ENCODE results near the gene SPSB1.
A peak's percentile ranks its signal among the peaks of the same experiment; 100 is the strongest.
"Not testable (repeated sequence)": the region's sequence is repeated elsewhere in the genome, so short reads cannot be mapped to it uniquely, and the experiment has no call there.

SPSB1 gene

DNA sequence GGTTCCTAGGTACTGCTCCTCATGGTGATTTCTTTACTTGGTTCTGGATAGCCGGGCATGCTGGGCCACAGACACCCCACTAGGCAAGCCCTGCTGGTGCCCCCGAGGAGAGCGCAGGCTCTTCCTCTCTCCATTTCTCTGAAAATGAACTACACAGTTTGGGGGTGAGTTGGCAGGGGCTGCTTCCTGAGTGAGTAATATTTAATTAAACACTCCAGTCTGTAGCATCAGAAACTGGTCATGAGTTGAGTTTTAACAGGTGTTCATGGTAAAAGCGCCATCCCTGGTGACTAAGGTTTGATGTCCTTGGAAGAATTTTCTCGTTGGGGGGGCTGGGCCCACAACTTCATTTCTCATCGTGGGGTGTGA is 1.7 kb downstream of the SPSB1 start:
- DNase-seq (ENCODE audit: low spot score in 2 of 2) (no peak), ATAC-seq (ENCODE audit: low read depth) (no peak)
- Mint-ChIP-seq H3K27ac (no peak overlapping the region), H3K4me1 (peaks cover 4% of the 10 kb centered on the region), H3K36me3 (no peaks in the 10 kb centered on the region), H3K4me3 (no peak overlapping the region), H3K27me3 (no peaks in the 10 kb centered on the region), H3K9me3 (no peaks in the 10 kb centered on the region)

DNA sequence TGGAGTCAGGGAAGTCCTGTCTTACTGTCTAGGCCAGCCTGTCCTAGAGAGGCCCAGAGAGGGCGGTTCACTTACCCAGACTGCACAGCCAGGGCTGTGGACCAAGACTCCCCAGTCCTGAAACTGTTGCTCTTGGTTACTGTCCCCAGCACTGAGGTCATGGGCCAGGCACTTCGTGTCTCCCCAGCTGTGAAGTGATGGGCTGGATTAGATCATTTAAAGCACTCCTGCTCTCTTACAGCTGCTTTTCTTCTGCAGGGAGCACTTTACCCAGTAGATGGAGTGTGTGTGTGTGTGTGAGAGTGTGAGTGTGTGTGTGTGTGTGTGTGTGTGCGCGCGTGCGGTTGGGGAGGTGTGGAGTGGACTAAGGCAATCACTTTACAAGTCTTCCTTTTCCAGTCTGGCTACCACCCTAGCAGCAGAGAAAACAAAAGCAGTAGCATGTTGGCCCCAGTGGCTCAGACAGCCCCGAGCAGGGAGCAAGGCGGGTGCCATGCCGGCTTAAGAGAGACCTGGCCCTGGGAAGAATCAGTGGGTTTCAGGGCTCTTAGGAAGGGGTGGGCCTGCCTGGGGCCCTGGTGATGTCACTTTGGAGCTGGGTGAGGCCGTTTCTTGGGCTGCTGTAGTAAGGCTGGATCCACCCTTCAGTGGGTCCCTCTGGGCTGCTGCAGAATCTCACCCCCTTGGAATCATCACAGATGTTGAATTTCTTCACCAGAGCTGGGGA is 2.4 kb downstream of the SPSB1 start:
- Mint-ChIP-seq H3K4me1 (peaks cover 4% of the 10 kb centered on the region), H3K27me3 (no peaks in the 10 kb centered on the region), H3K4me3 (no peak overlapping the region), H3K27ac (no peak overlapping the region), H3K36me3 (no peaks in the 10 kb centered on the region), H3K9me3 (no peaks in the 10 kb centered on the region)
- ATAC-seq (ENCODE audit: low read depth) (no peak), DNase-seq (ENCODE audit: low spot score in 2 of 2) (no peak)

DNA sequence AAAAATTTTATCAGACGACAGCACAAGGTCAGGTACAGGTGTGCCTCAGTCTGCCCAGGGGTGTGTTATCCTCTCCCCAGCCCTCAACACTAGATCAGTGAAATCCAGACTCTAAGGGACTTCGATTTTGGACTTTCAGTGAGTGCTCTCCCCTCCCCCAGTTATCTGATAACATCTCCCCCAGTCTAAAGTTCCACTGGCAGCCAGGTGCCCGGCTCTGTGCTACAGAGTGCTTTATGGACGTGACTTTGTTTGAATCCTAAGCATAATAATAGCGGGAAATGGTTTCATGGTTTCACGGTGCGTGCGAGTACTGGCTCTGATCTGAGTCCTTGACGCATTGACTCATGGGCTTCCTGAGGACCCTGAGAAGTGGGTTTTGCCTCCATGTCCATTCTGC is 3.2 kb downstream of the SPSB1 start:
- ATAC-seq (ENCODE audit: low read depth) (no peak), DNase-seq (ENCODE audit: low spot score in 2 of 2) (no peak)
- Mint-ChIP-seq H3K4me3 (no peak overlapping the region), H3K36me3 (no peaks in the 10 kb centered on the region), H3K4me1 (peaks cover 10% of the 10 kb centered on the region), H3K27me3 (no peaks in the 10 kb centered on the region), H3K9me3 (no peaks in the 10 kb centered on the region), H3K27ac (no peak overlapping the region)

DNA sequence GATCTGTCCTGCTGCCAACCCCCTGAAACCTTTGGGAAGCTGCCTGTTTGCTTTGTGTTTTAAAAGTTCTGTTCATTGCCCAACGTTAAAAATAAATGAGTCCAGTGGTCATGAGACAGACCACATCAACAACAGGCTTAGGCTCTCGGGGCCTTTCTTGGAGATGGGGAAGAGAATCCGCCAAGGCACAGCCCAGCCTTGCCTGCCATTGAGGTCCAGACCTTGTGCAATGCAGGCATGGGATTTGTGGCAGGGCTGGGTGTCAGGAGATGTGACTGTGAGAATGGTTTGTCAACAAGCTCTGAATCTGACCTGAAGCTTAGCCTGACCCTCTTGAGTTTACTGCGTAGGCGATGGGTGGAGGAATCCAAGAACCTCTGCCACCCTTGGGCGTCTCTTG is 4.2 kb downstream of the SPSB1 start:
- no peaks in the 10 kb centered on the region for H3K36me3 Mint-ChIP-seq
- ATAC-seq (ENCODE audit: low read depth) (no peak), DNase-seq (ENCODE audit: low spot score in 2 of 2) (no peak)
- H3K27me3 Mint-ChIP-seq: no peaks in the 10 kb centered on the region
- no peaks in the 10 kb centered on the region for H3K9me3 Mint-ChIP-seq
- H3K4me3 Mint-ChIP-seq: no peak overlapping the region
- no peak overlapping the region for H3K27ac Mint-ChIP-seq
- peaks cover 11% of the 10 kb centered on the region for H3K4me1 Mint-ChIP-seq

DNA sequence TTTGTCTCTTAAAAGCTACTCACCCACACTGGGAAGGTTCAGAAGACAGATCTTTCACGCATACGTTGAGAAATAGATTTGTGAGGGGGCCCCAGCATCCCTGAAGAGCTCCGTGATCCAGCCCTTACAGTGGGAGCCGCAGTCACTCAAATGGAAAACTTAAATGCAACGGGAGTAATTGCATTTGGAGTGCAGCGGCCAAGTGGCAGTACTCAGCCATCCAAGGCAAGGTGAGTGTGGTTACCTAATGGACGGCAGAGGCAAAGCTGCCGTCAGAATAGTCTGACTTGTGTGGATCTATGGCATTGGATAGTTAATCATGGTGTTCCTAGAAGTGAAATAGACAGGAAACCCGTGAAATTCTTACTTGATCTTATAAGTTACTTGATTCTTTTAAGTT is 5.1 kb downstream of the SPSB1 start:
- no peaks in the 10 kb centered on the region for H3K9me3 Mint-ChIP-seq
- H3K27ac Mint-ChIP-seq: no peak overlapping the region
- H3K36me3 Mint-ChIP-seq: no peaks in the 10 kb centered on the region
- no peak for DNase-seq (ENCODE audit: low spot score in 2 of 2)
- H3K4me3 Mint-ChIP-seq: no peak overlapping the region
- no peaks in the 10 kb centered on the region for H3K27me3 Mint-ChIP-seq
- ATAC-seq (ENCODE audit: low read depth): no peak
- H3K4me1 Mint-ChIP-seq: peaks cover 18% of the 10 kb centered on the region

DNA sequence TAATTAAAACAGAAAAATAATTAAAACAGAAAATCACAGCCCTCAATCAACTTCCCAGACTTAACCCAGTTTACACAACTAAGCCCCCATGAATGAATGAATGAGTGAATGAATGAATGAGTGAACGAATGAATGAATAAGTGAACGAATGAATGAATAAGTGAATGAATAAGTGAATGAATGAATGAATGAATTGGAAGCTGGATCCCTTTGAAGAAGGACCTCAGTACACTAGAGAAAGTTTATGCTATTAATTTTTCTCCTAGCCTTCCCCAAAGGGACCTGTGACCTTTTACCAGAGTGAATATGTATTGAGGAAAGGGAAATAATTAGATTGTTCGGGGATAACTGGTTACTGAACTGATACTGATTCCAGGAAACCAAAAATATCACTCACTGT is 5.6 kb downstream of the SPSB1 start:
- Mint-ChIP-seq H3K27ac (no peak overlapping the region), H3K4me3 (no peak overlapping the region), H3K4me1 (peaks cover 22% of the 10 kb centered on the region), H3K9me3 (no peaks in the 10 kb centered on the region), H3K36me3 (no peaks in the 10 kb centered on the region), H3K27me3 (no peaks in the 10 kb centered on the region)
- ATAC-seq (ENCODE audit: low read depth) (no peak), DNase-seq (ENCODE audit: low spot score in 2 of 2) (no peak)

DNA sequence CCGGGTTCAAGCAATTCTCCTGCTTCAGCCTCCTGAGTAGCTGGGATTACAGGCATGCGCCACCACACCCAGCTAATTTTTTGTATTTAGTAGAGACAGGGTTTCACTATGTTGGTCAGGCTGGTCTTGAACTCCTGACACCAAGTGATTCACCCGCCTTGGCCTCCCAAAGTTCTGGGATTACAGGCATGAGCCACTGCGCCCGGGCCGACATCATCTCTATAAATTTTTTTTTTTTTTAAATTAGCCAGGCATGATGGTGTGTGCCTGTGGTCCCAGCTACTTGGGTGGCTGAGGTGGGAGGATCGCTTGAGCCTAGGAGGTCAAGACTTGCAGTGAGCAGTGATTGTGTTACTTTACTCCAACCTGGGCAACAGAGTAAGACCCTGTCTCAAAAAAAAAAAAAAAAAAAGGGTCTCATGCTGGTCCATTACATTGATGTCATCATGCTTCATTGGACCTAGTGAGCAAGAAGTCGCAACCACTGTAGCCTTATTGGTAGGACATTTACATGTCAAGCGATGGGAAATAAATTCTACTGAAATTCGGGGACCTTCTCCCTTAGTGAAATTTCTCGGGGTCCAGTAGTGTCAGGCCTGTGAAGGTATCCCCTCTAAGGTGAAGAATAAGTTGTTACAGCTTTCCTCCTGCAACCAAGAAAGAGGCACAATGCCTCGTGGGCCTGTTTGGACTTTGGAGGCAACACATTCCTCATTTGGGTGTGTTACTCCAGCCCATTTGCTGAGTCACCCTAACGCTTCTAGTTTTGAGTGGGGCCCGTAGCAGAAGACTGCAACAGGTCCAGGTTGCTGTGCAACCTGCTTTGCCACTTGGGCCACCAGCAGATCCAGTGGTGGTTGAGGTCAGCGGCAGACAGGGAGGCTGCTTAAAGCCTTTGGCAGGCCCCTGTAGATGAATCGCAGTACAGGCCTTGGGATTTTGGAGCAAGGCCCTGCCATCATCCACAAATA is 7.2 kb downstream of the SPSB1 start:
- DNase-seq (ENCODE audit: low spot score in 2 of 2); H3K9me3 Mint-ChIP-seq; H3K27me3 Mint-ChIP-seq; H3K4me3 Mint-ChIP-seq; H3K36me3 Mint-ChIP-seq; ATAC-seq (ENCODE audit: low read depth); H3K27ac Mint-ChIP-seq: not testable (repeated sequence)
- peaks cover 23% of the 10 kb centered on the region for H3K4me1 Mint-ChIP-seq

DNA sequence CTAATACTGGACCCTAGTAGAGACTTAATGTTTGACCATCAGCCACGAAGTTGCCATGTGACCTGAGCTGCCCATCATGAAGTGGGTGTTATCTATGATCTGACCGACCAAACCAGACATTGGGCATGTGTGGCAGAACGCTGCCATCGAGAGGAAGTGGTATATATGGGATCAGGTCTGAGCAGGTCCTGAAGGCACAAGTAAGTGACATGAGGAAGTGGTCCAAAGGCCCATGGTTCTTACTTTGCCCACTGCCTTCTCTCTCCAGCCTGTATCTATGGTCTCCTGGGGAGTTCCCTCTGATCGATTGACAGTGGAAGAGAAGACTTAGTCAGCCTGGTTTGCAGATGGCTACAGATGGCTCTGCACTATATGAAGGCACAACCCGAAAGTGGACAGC is 7.9 kb downstream of the SPSB1 start:
- ATAC-seq (ENCODE audit: low read depth) (no peak), DNase-seq (ENCODE audit: low spot score in 2 of 2) (no peak)
- H3K27ac Mint-ChIP-seq: no peak overlapping the region
- H3K4me1 Mint-ChIP-seq: peaks cover 28% of the 10 kb centered on the region
- H3K36me3 Mint-ChIP-seq: no peaks in the 10 kb centered on the region
- H3K27me3 Mint-ChIP-seq: no peaks in the 10 kb centered on the region
- no peak overlapping the region for H3K4me3 Mint-ChIP-seq
- no peaks in the 10 kb centered on the region for H3K9me3 Mint-ChIP-seq

DNA sequence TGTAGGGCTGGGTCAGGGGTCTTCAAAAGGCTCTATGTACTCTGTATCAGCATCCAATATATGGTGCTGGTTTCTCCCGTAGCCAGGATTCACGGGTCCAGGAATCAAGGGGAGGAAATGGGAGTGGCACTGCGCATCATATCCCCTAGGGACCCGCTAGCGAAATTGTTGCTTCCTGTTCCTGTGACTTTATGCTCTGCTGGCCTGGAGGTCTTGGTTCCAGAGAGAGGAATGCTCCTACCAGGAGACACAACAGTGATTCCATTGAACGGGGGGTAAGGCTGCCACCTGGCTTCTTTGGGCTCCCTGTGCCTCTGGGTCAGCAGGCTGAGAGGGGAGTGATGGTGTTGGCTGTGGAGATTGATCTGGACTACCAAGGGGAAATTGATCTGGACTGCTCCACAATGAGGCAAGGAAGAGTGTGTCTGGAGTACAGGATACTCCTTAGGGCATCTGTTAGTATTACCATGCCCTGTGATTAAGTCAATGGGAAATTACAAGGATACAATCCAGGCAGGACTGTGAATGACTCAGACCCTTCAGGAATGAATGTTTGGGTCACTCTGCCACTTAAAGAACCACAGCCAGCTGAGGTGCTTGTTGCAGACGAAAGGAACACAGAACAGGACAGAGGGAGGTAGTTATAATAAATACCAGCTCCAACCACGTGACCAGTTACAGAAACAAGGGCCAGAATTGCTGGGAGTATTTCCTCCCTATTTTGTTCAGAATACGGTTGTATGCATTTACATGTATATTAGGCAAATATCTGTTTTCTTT is 10.2 kb downstream of the SPSB1 start:
- Mint-ChIP-seq H3K4me3 (peak overlapping the region; percentile 59), H3K36me3 (peaks cover 2% of the 10 kb centered on the region), H3K27me3 (no peaks in the 10 kb centered on the region), H3K4me1 (peaks cover 33% of the 10 kb centered on the region), H3K9me3 (no peaks in the 10 kb centered on the region), H3K27ac (peak overlapping the region; percentile 80)
- DNase-seq (ENCODE audit: low spot score in 2 of 2): no peak
- ATAC-seq (ENCODE audit: low read depth): peak; percentile 42

DNA sequence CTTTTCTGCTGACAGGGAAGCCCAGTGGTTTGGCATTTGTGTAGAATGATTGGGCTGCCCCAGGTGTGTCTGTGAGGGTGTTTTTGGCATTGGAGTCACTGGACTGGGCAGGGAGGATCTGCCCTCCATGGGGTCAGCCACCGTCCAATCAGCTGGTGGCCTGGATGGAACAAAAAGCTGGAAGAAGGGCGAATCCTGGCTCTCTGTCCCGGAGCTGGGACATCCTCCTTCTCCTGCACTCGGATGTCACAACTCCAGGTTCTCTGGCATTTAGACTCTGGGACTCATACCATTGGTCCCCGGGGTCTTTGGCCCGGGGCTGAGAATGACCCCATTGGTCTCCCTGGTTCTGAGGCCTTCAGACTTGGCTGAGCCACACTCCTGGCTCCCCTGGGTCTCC is 11.2 kb downstream of the SPSB1 start:
- H3K36me3 Mint-ChIP-seq: peaks cover 2% of the 10 kb centered on the region
- no peak for ATAC-seq (ENCODE audit: low read depth)

DNA sequence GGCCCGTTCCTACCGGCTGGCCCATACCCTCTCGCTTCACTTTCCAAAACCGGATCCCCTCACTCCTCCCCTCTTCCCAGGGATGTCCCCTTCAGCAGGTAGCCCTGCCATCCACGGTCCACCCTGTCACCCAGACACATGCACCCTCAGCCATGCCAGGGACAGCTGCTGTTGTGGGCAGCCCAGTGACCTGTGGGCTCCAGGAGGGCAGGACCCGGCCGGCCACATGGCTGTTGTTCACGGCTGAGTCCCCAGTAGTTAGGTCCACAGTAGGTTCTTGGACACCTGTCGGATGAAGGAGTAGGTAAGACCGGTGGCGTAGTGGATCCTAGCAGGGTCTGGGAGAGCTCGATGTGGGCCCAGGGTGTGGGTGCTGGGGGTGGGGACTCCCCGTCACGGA is 12.5 kb downstream of the SPSB1 start:
- peaks cover 4% of the 10 kb centered on the region for H3K27me3 Mint-ChIP-seq
- ATAC-seq (ENCODE audit: low read depth): peak; percentile 15
- peaks cover 38% of the 10 kb centered on the region for H3K4me1 Mint-ChIP-seq
- no peak overlapping the region for H3K4me3 Mint-ChIP-seq
- H3K27ac Mint-ChIP-seq: no peak overlapping the region
- DNase-seq (ENCODE audit: low spot score in 2 of 2): no peak
- H3K36me3 Mint-ChIP-seq: peaks cover 2% of the 10 kb centered on the region
- no peaks in the 10 kb centered on the region for H3K9me3 Mint-ChIP-seq

More for the DNA sequence above, 11.2 kb downstream of the SPSB1 start:
- H3K27me3 Mint-ChIP-seq: peaks cover 2% of the 10 kb centered on the region
- H3K9me3 Mint-ChIP-seq: no peaks in the 10 kb centered on the region
- peaks cover 35% of the 10 kb centered on the region for H3K4me1 Mint-ChIP-seq
- H3K27ac Mint-ChIP-seq: no peak overlapping the region
- no peak for DNase-seq (ENCODE audit: low spot score in 2 of 2)
- H3K4me3 Mint-ChIP-seq: no peak overlapping the region

DNA sequence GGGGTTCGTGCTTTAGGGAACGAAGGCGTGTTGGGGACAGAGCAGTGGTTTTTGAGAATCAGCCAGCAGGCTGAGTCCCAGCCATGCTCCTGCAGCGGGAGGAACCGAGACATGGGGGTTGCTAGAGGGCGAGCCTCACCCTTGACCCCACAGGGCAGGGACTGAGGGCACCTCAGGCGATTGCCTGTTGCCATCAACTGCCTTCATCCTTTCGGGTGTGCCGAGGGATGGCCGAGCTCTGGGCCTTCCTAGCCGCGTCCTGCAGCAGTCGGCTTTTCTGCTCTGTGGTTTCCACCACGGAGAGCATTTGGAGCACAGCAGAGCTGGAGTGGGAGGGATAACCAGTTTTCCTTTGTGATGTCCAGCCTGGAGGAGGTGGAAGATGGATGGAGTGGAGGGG is 13.3 kb downstream of the SPSB1 start:
- Mint-ChIP-seq H3K27ac (no peak overlapping the region), H3K4me1 (peaks cover 31% of the 10 kb centered on the region), H3K27me3 (peaks cover 4% of the 10 kb centered on the region), H3K9me3 (no peaks in the 10 kb centered on the region), H3K4me3 (no peak overlapping the region), H3K36me3 (peaks cover 2% of the 10 kb centered on the region)
- DNase-seq (ENCODE audit: low spot score in 2 of 2) (no peak), ATAC-seq (ENCODE audit: low read depth) (no peak)

DNA sequence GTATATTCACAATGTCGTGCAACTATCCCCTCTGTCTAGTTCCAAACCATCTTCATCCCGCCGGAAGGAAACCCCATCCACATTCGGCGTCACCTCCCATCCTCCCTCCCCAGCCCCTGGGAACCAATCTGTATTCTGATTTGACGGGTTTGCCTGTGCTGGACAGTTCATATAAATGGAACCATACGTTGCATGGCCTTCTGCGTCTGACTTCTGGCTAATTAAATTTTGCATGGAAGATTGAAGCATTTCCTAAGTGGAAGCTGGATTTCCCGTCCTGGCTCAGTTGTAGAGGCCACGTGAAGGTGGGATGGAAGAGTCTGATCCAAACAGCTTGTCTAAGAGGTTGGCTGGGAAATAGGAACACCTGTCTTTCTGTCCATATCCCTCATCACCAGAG is 14.6 kb downstream of the SPSB1 start:
- Mint-ChIP-seq H3K9me3 (no peaks in the 10 kb centered on the region), H3K27ac (no peak overlapping the region), H3K4me3 (no peak overlapping the region), H3K27me3 (peaks cover 4% of the 10 kb centered on the region), H3K36me3 (peaks cover 2% of the 10 kb centered on the region), H3K4me1 (peaks cover 27% of the 10 kb centered on the region)
- no peak for DNase-seq (ENCODE audit: low spot score in 2 of 2)
- ATAC-seq (ENCODE audit: low read depth): no peak

DNA sequence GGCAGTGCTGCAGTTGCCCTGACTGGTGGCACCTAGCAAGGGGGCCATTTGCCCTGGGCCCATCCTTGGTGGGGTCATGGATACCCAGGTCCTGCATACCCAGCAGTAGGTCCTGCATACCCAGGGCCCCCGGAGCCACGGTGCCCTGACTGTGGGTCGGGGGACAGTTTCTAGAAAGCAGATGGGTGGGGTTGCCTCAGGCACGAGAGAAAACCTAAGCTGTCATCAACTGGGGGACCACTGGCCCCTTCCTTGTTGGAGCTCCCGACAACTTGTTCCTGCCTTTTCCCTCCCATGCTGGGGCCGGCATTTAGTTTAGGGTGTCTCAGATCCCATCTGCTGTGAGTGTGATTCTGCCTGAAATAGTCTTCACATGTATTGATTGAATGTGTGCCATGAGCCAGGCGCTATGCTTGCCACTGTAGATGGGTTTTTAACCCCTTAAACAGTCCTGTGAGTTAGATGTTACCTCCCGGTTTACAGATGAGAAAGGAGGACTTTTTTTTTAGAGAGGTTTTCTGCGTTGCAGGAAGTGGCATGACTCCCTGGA is 15.6 kb downstream of the SPSB1 start:
- H3K36me3 Mint-ChIP-seq: peaks cover 2% of the 10 kb centered on the region
- H3K4me3 Mint-ChIP-seq: no peak overlapping the region
- H3K4me1 Mint-ChIP-seq: peaks cover 20% of the 10 kb centered on the region
- DNase-seq (ENCODE audit: low spot score in 2 of 2) (no peak), ATAC-seq (ENCODE audit: low read depth) (no peak)
- H3K27ac Mint-ChIP-seq: no peak overlapping the region
- peaks cover 4% of the 10 kb centered on the region for H3K27me3 Mint-ChIP-seq
- H3K9me3 Mint-ChIP-seq: no peaks in the 10 kb centered on the region

Measured in memory B cell (primary cell).